Amygdala (tissue), 56 donors: ENCODE results near the gene DNAAF2.
A peak's percentile ranks its signal among the peaks of the same experiment; 100 is the strongest.
"Not testable (repeated sequence)": the region's sequence is repeated elsewhere in the genome, so short reads cannot be mapped to it uniquely, and the experiment has no call there.

Experiments
- DNase-seq, 56 donors: peaks; one replicate each; lab custom pipeline; 2025; lab: John Stamatoyannopoulos, UW

DNAAF2 gene, protein sequence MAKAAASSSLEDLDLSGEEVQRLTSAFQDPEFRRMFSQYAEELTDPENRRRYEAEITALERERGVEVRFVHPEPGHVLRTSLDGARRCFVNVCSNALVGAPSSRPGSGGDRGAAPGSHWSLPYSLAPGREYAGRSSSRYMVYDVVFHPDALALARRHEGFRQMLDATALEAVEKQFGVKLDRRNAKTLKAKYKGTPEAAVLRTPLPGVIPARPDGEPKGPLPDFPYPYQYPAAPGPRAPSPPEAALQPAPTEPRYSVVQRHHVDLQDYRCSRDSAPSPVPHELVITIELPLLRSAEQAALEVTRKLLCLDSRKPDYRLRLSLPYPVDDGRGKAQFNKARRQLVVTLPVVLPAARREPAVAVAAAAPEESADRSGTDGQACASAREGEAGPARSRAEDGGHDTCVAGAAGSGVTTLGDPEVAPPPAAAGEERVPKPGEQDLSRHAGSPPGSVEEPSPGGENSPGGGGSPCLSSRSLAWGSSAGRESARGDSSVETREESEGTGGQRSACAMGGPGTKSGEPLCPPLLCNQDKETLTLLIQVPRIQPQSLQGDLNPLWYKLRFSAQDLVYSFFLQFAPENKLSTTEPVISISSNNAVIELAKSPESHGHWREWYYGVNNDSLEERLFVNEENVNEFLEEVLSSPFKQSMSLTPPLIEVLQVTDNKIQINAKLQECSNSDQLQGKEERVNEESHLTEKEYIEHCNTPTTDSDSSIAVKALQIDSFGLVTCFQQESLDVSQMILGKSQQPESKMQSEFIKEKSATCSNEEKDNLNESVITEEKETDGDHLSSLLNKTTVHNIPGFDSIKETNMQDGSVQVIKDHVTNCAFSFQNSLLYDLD

DNA sequence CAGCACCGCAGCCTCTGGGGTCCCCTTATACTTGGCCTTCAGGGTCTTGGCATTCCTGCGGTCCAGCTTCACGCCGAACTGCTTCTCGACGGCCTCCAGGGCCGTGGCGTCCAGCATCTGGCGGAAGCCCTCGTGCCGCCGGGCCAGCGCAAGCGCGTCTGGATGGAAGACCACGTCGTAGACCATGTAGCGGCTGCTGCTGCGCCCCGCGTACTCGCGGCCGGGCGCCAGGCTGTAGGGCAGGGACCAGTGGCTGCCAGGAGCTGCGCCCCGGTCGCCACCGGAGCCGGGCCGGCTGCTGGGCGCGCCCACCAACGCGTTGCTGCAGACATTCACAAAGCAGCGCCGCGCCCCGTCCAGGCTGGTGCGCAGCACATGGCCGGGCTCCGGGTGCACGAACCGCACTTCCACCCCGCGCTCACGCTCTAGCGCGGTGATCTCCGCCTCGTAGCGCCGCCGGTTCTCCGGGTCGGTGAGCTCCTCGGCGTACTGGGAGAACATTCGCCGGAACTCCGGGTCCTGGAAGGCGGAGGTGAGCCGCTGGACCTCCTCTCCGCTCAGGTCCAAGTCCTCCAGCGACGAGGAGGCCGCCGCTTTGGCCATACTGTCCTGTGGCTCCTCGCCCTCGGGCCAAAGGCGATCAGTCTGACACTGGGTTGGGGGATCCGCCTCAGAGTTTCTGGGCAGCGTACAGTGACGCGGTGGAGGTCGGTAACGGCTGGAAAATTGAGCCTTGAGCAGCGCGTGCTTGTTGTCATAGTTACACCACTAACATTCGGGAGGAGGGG is at the start of gene DNAAF2:
TSS of gene DNAAF2 (minus strand) at position 698 of the 788 bp plus-strand sequence. CDS start at position 603, 95 bp downstream.
- DNase-seq: peak in 42 of 56 donors; percentile 7 to 75 (median 53)

DNA sequence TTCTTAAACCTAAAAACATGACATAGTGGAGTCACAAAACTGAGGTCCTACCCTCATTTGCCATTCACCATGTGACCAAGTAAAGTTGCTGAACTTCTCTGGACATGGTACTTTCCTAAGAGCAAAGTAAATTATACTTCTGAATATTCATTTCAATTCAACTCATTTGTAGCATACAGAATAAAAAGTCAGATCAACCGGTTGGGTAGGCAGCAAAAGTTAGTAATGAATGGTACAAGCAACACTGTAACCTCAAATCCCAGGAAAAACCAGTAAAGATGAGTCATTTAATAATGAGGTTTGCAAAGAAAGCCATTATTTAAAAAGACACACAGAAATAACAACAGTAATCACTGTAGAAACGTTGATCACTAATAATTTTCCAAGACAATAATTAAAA is 44.2 kb upstream of the DNAAF2 start:
- DNase-seq: no peak

DNA sequence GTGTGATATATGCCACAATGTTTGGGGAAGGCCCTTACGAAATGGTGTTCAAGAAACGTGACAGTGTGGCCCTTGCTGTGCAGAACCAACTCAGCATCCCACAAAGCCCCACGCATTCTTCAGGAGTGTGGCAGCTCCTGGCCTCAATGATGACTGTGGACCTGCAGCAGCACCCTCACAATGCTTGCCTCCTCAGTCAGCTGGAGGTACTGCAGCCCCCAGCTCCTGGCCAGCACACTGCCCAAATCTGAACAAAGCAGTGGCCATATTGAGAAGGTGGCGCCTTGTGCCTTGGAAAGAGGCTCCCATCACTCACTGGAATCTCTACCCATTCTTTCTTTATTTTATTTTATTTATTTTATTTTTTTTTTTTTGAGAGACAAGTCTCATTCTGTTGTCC is 42.6 kb upstream of the DNAAF2 start:
- no peak for DNase-seq

DNA sequence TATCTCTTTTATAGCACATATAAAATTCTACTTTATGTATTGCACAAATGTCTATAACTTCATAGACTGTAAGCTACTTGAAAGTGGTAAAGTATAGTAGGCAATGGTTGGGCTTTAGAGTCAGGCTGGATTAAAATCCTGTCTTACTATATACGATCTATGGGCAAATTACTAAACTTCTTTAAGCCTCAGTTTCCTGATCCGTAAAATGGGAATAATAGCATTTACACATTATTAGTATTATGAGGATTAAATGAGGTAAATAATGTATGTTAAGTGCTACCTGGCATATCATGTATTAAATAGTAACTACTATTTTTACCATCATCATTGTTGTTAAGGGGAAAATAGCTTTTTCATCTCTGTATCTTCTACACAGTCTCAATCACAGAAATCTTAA is 38.5 kb upstream of the DNAAF2 start:
- DNase-seq: no peak

DNA sequence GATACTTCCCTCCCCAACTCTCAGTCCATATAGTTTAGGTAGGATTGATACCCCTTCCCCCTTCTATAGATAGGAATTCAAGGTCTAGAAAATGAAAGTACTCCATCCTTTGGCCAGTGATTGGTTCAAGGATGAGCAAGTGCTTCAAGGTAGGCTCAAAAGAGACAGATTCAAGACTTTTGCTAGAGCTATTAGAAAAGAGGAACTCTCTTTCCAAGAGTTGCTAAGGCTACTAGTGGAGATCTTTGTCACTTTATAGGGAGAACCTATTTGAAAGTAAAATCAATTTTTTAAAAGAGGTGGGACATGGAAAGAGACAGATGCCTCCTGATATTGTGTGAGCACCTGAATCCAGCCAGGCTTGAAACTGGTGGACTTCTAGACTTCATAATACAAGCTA is 35.4 kb upstream of the DNAAF2 start:
- DNase-seq: no peak

DNA sequence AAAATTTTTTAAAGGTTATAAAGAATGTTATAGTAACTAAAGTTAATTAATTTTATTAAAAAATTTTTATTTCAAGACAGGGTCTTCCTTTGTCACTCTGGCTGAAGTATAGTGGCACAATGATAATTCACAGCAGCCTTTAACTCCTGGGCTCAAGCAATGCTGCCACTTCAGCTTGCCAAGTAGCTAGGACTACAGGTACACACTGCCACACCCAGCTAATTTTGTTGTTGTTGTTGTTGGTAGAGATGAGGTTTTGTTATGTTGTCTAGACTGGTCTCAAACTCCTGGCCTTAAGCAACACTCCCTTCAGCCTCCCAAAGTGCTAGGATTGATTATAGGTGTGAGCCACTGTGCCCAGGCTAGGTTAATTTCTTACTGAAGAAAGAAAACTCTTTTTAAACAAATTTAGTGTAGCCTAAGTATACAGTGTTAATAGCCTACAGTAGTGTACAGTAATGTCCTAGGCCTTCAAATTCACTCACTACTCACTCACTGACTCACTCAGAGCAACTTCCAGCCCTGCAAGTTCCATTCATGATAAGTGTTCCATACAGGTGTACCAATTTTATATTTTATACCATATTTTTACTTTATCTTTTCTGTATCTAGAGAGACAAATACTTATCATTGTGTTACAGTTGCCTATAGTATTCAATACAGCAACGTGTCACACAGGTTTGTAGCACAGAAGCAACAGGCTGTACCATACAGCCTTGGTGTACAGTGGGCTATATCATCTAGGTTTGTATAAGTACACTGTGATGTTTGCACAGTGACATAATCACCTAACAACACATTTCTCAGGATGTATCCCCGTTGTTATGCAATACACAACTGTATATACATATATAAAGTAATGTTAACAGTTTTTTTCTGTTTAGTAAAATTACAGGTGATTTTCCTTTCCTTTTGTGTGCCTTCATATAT is 24.7 kb upstream of the DNAAF2 start:
- no peak for DNase-seq

DNA sequence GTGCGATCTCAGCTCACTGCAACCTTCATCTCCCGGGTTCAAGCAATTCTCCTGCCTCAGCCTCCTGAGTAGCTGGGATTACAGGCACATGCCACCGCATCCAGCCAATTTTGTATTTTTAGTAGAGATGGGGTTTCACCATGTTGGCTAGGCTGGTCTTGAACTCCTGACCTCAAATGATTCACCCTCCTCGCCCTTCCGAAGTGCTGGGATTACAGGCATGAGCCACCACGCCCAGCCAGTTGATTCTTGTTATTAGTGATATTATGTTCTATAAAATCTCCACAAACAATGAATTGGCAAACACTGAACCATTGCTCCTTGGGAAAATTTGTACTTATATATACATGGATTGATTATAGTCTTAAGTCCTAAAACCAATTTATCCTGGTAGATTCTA is 22.5 kb upstream of the DNAAF2 start:
- DNase-seq: not testable (repeated sequence)

DNA sequence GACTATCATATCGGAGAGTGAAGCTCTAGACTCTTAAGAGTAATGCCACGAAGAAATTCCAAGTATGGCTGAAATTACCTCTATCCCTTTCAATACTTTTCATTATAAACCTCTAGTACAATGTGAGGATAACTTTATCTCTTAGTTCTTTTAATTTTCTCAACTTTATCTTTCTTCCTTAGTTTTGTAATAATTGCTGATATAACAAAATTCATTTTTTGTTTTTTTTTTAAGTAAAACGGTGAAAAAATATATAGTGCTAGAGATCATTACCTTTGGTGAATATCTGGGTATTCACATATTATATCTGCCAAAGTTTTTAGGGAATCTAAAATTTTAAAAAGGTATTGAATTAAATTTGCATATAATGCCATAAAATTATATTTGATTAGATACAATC is 19.5 kb upstream of the DNAAF2 start:
- DNase-seq: no peak

DNA sequence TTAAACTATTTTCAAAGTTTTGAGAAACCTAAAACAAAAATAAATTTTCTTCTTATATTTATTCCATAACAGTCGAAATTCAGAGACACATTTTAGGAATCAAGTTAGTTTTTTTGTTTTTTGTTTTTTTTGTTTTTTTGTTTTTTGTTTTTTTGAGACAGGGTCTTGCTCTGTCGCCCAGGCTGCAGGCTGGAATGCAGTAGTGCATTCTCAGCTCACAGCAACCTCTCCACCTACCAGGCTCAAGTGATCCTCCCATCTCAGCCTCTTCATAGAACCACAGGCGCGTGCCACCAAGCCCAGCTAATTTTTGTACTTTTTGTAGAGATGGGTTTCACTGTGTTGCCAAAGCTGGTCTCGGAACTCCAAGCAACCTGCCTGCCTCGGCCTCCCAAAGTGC is 18.5 kb upstream of the DNAAF2 start:
- no peak for DNase-seq

DNA sequence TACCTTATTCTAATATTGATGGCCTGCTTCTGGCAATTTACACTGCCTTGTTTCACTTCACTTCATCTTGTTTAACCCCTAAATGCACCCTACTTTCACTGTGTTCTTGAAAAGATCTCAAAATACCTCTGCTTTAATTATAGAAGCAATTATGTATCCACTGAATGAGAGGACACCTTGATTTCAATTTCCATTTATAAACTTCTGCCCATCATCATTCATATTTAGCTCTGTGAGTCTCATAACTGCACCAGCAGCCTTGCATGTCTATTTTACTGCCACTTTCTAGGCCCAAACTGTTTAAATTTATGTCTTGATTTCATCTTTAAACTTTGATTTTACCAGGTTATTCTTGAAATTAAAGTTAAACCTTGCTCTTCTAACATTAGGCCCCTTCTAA is 7.1 kb upstream of the DNAAF2 start:
- DNase-seq: no peak

DNA sequence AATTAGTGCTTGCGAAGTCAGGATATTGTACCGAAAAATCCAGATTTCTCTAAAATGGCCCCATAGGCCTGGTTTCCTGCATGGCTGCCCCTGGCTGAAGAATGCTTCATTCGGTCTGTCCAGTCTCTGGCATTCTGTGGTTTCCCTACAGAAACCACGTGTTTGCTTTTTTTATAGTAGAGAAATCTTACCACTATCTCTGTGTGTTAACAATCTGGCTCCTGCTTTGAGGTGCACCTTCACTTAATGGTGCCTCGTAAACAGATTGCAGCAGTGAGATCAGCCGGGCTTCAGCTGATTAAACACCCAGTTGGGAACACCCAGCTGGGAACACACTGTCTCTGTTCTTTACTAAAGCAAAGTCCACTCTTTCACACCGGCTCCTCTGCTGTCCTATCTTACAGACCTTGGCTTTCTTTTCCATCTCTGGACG is 6.7 kb upstream of the DNAAF2 start:
- DNase-seq: peak in 1 of 56 donors; percentile 7

DNA sequence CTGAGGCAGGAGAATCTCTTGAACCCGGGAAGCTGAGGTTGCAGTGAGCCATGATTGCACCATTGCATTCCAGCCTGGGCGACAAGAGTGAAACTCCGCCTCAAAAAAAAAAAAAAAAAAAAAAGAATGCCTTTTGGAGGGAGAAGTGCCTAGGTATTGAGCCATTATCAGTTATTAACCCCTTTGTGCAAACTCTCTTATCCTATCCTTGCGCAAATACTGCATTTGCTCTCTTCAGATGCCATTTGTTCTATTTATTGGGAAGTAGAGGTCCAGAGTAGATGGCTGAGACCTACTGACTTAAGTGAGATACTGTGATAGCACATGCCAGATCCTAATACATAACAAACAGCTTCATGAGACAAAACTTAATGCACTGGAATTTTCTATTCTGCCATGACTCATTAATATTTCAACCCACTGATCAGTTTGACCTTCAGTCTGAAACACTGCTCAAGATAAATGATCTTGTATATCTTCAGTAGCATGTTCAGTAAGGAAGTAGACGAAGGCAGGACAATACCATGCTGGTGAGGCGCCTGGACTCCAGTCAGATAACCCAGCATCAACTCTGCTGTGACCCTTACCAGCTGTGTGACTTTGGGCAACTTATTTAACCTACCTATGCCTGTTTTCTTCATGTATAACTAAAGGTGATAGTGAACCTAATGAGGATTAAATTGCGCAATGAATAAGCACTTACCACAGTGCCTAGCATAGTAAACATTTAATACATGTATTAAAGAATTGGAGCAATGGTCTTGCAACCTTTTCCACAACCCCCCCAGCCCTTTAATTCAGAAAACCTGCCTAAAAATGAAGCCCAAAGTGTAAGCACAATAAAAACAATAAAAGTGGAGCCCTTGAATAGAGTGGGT is 5.7 kb upstream of the DNAAF2 start:
- no peak for DNase-seq

DNA sequence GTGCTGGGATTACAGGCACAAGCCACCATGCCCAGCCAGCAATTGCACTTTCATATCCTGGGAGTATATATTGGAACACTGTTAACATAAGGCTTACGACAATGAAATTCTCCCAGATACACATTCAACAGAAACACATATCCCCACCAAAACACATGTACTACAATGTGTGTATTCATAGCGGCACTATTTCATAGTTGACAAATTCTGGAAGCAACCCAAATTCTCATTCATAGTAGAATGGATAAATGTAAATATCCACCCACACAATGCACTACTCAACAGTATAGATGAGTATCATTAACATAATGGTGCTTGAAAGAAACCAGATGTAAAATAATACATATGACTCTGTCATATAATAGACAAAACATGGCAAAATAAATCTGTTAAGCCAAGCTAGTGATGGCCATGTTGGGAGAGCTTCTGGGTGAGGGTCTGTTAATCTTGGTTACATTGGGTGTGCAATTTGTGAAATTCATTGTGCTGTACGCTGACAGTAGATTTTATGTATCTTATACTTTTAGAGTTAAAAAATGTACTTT is 2.6 kb upstream of the DNAAF2 start:
- no peak for DNase-seq

DNA sequence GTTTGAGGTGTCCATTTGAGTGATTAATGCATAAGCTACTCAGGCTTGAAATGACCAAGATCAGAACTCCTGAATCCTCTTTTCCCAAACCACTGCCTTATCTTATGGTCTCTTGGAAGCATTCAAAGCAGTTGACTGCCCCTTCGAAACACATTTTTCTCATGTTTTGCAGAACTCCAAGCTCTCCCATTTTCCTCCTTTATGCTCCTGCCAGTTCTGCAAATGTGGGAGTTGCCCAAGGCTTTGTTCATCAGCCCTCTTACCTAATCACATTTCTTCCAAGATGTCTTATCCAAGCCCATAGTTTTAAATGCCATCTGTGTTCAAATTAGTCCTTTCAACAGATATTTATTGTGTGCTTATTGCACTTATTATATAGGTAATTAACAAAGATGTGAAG is 1.8 kb upstream of the DNAAF2 start:
- no peak for DNase-seq

DNA sequence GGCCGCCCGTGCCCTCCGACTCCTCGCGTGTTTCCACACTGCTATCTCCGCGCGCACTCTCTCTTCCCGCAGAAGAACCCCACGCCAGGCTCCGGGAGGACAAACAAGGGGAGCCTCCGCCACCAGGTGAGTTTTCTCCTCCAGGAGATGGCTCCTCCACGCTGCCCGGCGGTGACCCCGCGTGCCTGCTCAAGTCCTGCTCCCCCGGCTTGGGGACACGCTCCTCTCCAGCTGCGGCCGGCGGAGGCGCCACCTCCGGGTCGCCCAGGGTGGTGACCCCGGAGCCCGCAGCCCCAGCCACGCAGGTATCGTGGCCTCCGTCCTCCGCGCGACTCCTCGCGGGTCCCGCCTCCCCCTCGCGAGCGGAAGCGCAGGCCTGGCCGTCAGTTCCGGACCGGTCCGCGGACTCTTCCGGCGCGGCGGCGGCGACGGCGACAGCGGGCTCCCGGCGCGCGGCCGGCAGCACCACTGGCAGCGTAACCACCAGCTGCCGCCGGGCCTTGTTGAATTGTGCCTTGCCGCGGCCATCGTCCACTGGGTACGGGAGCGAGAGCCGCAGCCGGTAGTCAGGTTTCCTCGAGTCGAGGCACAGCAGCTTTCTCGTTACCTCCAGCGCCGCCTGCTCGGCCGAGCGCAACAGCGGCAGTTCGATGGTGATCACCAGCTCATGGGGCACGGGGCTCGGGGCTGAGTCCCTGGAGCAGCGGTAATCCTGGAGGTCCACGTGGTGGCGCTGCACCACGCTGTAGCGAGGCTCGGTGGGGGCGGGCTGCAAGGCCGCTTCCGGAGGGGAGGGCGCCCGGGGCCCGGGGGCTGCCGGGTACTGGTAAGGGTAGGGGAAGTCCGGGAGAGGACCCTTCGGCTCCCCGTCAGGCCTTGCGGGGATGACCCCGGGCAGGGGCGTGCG is 1.2 kb downstream of the DNAAF2 start:
- DNase-seq: peak; percentile 44 to 96 (median 89)

DNA sequence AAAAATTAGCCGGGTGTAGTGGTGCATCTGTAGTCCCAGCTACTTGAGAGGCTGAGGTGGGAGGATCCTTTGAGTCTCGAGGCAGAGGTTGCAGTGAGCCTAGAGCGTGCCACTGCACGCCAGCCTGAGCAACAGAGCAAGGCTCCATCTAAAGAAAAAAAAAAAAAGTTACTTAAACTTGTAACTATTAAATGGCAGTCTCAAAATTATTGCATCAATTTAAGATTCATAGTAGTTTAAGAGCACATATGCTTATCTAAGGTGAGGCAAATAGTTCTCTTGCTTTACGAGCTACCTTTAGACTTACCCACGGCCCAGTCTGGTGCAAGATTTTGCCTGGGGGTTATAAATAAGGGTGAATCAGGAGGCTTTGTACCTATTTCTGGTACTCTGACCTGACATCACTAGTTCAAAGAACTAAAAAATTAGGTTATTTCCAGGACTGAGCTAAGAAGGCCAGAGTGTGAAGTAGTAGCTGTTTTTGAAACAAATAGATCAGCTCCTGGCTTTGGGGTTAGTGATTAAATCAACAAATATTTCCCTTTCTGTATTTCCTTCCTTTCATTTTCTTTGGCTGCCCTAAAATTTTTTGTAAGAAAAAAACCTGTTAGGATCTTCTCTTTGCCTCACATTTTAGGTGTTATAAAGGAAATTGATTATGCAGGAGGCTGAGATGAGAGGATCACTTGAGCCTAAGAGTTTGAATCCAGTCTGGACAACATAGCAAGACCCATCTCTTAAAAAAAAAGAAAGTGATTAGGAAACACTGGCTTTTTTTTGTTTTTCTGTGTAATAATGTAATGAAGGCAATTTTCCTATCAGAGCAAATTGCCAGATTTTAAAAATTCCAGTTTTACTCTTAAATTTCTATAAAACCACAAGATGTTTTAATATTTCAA is 10.9 kb downstream of the DNAAF2 start:
- DNase-seq: no peak
